ENCODE measurements around the gene COL6A3.

GRCh38 chr2:237421542-237422116 is 7.7 kb upstream of the COL6A3 start:
- TF ChIP-seq CTCF (conservative IDR thresholded peaks at IDR 0.05; ENCODE audit: low read length) (peak; percentile 93), EZH2phosphoT487 (IDR thresholded peaks at IDR 0.05; ENCODE audit: borderline replicate concordance) (no peak)

Data from Loucy (cell line).